D721Med (cell line): Measurements from ENCODE around the gene POLRMT.
"Not testable (repeated sequence)": the region's sequence is repeated elsewhere in the genome, so short reads cannot be mapped to it uniquely, and the experiment has no call there.

ENCODE experiments used
- DNase-seq: peaks from one replicate; pipeline ENCODE4 v3.0.0; 2011; ENCODE audit warnings: low spot score; ENCODE audit not compliant: insufficient read length
- FAIRE-seq: peaks from 2 replicates; lab custom pipeline; 2011; peaks lifted over from hg19 to GRCh38; lab: Jason Lieb, UNC
- CTCF ChIP-seq: IDR thresholded peaks from 2 replicates; pipeline ENCODE4 v1.5.1; 2012; ENCODE audit warnings: mild to moderate bottlenecking, control low read depth; ENCODE audit not compliant: insufficient read depth; ENCODE audit errors: missing control alignments

The POLRMT gene

GRCh38 chr19:610071-610800 is 23.1 kb downstream of the POLRMT start:
- TF ChIP-seq CTCF = no peak
- FAIRE-seq (no peak), DNase-seq (no peak)

- TF ChIP-seq CTCF = no peak
- DNase-seq (no peak), FAIRE-seq (no peak)
Observed at GRCh38 chr19:609004-609346, 24.4 kb downstream of the POLRMT start.

GRCh38 chr19:608155-609003 is 25.0 kb downstream of the POLRMT start:
- no peak for FAIRE-seq
- no peak for TF ChIP-seq CTCF
- no peak for DNase-seq

GRCh38 chr19:607301-608154 is 25.8 kb downstream of the POLRMT start:
- DNase-seq (no peak), FAIRE-seq (no peak)
- TF ChIP-seq CTCF = no peak

- FAIRE-seq, DNase-seq: not testable (repeated sequence)
Observed at GRCh38 chr19:605061-605971, 28.0 kb downstream of the POLRMT start.

- DNase-seq = no peak
- FAIRE-seq = no peak
- TF ChIP-seq CTCF = no peak
Observed at GRCh38 chr19:604355-604754, 29.0 kb downstream of the POLRMT start.

GRCh38 chr19:603779-604178 is 29.6 kb downstream of the POLRMT start:
- DNase-seq = not testable (repeated sequence)

GRCh38 chr19:603302-603639 is 30.1 kb downstream of the POLRMT start:
- not testable (repeated sequence) for DNase-seq, FAIRE-seq

More at GRCh38 chr19:603779-604178, 29.6 kb downstream of the POLRMT start:
- FAIRE-seq = not testable (repeated sequence)
